ENCODE results near the gene ANKRD49. TPM values are rescaled to one million over a fixed set of nuclear protein-coding genes. Genes with fewer than 3 reads are reported as not detected.

Gene ANKRD49
- total and polyA plus RNA-seq, 2 of the 8 experiments (the other 6 are each of a cell fraction or from before 2014, with no cell fraction given) = 7.4 to 12.2 TPM

DNA sequence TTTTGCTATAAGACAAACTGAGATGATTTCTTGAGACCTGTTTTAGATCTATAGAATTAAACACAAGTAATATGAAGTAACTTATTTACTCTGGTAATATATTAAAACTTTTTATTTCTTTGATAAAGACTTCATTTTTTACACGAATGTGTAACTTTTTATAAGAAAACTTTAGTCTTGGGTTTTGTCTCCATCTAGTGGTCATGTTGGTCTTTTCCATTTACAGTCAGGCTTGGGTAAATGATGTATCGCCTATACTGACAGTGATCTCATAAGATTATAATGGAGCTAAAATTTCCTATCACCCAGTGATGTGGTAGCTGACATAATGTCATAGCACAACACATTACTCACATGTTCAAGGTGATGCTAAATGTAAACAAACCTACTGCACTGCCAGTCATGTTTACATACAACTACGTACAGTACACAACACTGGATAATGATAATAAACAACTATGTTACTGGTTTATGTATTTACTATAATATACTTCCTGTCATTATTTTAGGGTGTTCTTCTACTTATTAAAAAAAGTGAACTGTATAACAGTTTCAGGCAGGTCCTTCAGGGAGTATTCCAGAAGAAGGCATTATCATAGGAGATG lies 11.0 kb downstream of the ANKRD49 start:
- CTCF ChIA-PET (ENCODE audit: partially characterized antibody) = interaction anchor here (0.6 to 4.4 kb wide), 30 partner anchors 9 to 1264 kb away, joined by 3 to 54 read pairs (median 3); no protein-coding TSS in a partner anchor
- Histone ChIP-seq H4K5ac (ENCODE audit: insufficient read length, low read depth, low read length) (no peak overlapping the region), H3K79me2 (ENCODE audit: control insufficient read depth in 1 of 2, insufficient read depth in 2 of 2, low read length in 2 of 2) (no peaks in the 10 kb centered on the region), H3K4me2 (ENCODE audit: insufficient read depth in 1 of 2, low read depth in 2 of 2, low read length in 2 of 2) (no peak overlapping the region), H4K91ac (replicated peaks; ENCODE audit: insufficient read length, low read length) (no peak overlapping the region), H3K27ac (ENCODE audit: low read depth, low read length) (no peak overlapping the region), H3K14ac (ENCODE audit: insufficient read length) (no peak overlapping the region), H2AK5ac (ENCODE audit: low read depth, low read length) (no peak overlapping the region), H3K9ac (replicated peaks in 1 of 4; ENCODE audit: extremely low read depth in 1 of 4, low read depth in 3 of 4, low read length in 3 of 4) (no peak overlapping the region), H3K27me3 (replicated peaks in 1 of 4; ENCODE audit: control insufficient read depth in 3 of 4, extremely low read depth in 1 of 4, insufficient read depth in 3 of 4, low read length in 3 of 4) (no peaks in the 10 kb centered on the region), H3K9me3 (ENCODE audit: insufficient read depth in 2 of 2, low read depth in 1 of 2, low read length in 1 of 2) (no peaks in the 10 kb centered on the region), H2AFZ (ENCODE audit: low read length) (no peak overlapping the region), H3K36me3 (ENCODE audit: control insufficient read depth in 2 of 4, insufficient read depth in 4 of 4, low read length in 3 of 4) (peaks cover 0 to 3% (median 0%) of the 10 kb centered on the region in 4 experiments; a peak in 3 of 8 replicates), H2BK12ac (ENCODE audit: low read depth, low read length) (no peak overlapping the region), H3K56ac (replicated peaks; ENCODE audit: insufficient read length, low read depth, low read length) (no peak overlapping the region), H2BK120ac (replicated peaks; ENCODE audit: low read depth, low read length) (no peak overlapping the region), H4K20me1 (replicated peaks in 1 of 2; ENCODE audit: control insufficient read depth in 1 of 2, insufficient read depth in 2 of 2, low read length in 2 of 2) (no peaks in the 10 kb centered on the region), H4K8ac (ENCODE audit: extremely low read depth, insufficient read depth, low read length) (no peak overlapping the region), H3K23me2 (ENCODE audit: low read depth, low read length) (no peaks in the 10 kb centered on the region), H3K18ac (ENCODE audit: extremely low read depth, low read length) (no peak overlapping the region), H3K79me1 (ENCODE audit: low read depth, low read length) (no peaks in the 10 kb centered on the region), H3K4ac (replicated peaks; ENCODE audit: insufficient read length, low read depth, low read length) (no peak overlapping the region), H3K4me1 (replicated peaks in 1 of 4; ENCODE audit: control insufficient read depth in 3 of 4, insufficient read depth in 4 of 4, low read length in 3 of 4) (no peaks in the 10 kb centered on the region), H2BK20ac (ENCODE audit: low read length) (no peak overlapping the region), H2BK5ac (ENCODE audit: low read depth, low read length) (no peak overlapping the region), H3K23ac (ENCODE audit: insufficient read length) (no peak overlapping the region), H3K4me3 (ENCODE audit: extremely low read depth in 1 of 4, insufficient read depth in 2 of 4, low read depth in 3 of 4, low read length in 4 of 4) (no peak overlapping the region), H2BK15ac (ENCODE audit: low read length) (no peak overlapping the region)
- 16% methylated on average over 3 of the region's 3 CpGs; no CpG with 5 or more reads in 1 of the 2 experiments for WGBS, 2 experiments (ENCODE audit: extremely low coverage in 1 of 2, insufficient coverage in 1 of 2, insufficient read length in 1 of 2, insufficient replicate concordance in 2 of 2, low coverage in 1 of 2, low lambda C conversion rate in 2 of 2, missing lambda C conversion rate in 1 of 2)
- POLR2A ChIA-PET (ENCODE audit: partially characterized antibody) = no interaction called here
- peak; percentile 68 to 71 for TF ChIP-seq RAD21 (IDR thresholded peaks at IDR 0.05 in 1 of 2, conservative IDR thresholded peaks at IDR 0.05 in 1 of 2; ENCODE audit: low read depth in 2 of 2, low read length in 2 of 2)
- TF ChIP-seq, protein P1, sequence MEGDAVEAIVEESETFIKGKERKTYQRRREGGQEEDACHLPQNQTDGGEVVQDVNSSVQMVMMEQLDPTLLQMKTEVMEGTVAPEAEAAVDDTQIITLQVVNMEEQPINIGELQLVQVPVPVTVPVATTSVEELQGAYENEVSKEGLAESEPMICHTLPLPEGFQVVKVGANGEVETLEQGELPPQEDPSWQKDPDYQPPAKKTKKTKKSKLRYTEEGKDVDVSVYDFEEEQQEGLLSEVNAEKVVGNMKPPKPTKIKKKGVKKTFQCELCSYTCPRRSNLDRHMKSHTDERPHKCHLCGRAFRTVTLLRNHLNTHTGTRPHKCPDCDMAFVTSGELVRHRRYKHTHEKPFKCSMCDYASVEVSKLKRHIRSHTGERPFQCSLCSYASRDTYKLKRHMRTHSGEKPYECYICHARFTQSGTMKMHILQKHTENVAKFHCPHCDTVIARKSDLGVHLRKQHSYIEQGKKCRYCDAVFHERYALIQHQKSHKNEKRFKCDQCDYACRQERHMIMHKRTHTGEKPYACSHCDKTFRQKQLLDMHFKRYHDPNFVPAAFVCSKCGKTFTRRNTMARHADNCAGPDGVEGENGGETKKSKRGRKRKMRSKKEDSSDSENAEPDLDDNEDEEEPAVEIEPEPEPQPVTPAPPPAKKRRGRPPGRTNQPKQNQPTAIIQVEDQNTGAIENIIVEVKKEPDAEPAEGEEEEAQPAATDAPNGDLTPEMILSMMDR (IDR thresholded peaks at IDR 0.05; ENCODE audit: control extremely low read depth in 1 of 3, insufficient read depth in 1 of 3, low read depth in 1 of 3, low read length in 3 of 3) = peak in 2 of 3 experiments; percentile 26 to 51; a peak in 2 of 4 replicates
- TF ChIP-seq, protein P2, sequence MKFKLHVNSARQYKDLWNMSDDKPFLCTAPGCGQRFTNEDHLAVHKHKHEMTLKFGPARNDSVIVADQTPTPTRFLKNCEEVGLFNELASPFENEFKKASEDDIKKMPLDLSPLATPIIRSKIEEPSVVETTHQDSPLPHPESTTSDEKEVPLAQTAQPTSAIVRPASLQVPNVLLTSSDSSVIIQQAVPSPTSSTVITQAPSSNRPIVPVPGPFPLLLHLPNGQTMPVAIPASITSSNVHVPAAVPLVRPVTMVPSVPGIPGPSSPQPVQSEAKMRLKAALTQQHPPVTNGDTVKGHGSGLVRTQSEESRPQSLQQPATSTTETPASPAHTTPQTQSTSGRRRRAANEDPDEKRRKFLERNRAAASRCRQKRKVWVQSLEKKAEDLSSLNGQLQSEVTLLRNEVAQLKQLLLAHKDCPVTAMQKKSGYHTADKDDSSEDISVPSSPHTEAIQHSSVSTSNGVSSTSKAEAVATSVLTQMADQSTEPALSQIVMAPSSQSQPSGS (IDR thresholded peaks at IDR 0.05; ENCODE audit: low read length) = no peak
- FAIRE-seq (no peak), DNase-seq (ENCODE audit: low read depth in 1 of 2, low spot score in 2 of 2) (no peak)

All from H1 (cell line).